GM12801 (cell line): ENCODE results near the gene MOXD1.

Experiments
- CTCF ChIP-seq: IDR thresholded peaks from one replicate; pipeline ENCODE4 v1.5.1; 2011; ENCODE audit warnings: control low read depth; ENCODE audit not compliant: insufficient read length; ENCODE audit errors: extremely low read depth

The MOXD1 gene

GRCh38 chr6:132270726-132271402 lies 130.4 kb downstream of the MOXD1 start:
- no peak for TF ChIP-seq CTCF

- no peak for TF ChIP-seq CTCF
Measured at GRCh38 chr6:132268209-132268608, 133.1 kb downstream of the MOXD1 start.

GRCh38 chr6:132265451-132266097 lies 135.7 kb downstream of the MOXD1 start:
- TF ChIP-seq CTCF, result no peak

GRCh38 chr6:132264021-132264500 lies 137.2 kb downstream of the MOXD1 start:
- no peak for TF ChIP-seq CTCF

- TF ChIP-seq CTCF, result no peak
Measured at GRCh38 chr6:132261354-132261753, 139.9 kb downstream of the MOXD1 start.

GRCh38 chr6:132259070-132259469 lies 142.2 kb downstream of the MOXD1 start:
- TF ChIP-seq CTCF, result no peak

- TF ChIP-seq CTCF, result no peak
Measured at GRCh38 chr6:132257561-132257960, 143.7 kb downstream of the MOXD1 start.
